H1 (cell line): ENCODE measurements around the gene DOK6. TPM values are rescaled to one million over a fixed set of nuclear protein-coding genes. Genes with fewer than 3 reads are reported as not detected.

ENCODE experiments used
- CTCF ChIA-PET: fragments of 300-600 bp; sonication (Branson Sonifier 250); formaldehyde crosslinking; loops from one replicate; lab custom pipeline; 2021; ENCODE audit not compliant: partially characterized antibody; lab: Charles Lee
- POLR2A ChIA-PET: fragments of 300-600 bp; sonication (Branson Sonifier 250); formaldehyde crosslinking; loops from one replicate; lab custom pipeline; 2021; ENCODE audit warnings: inconsistent platforms; ENCODE audit not compliant: partially characterized antibody; lab: Charles Lee
- DNase-seq, 2 experiments: peaks; one replicate each; pipeline versions ENCODE4 v3.0.0 to v3.0.0-alpha.2; 2010 to 2022; ENCODE audit warnings: low spot score in 2 of 2, low read depth in 1 of 2, mixed read lengths in 1 of 2
- FAIRE-seq: peaks from 2 replicates; lab custom pipeline; 2011; peaks lifted over from hg19 to GRCh38; lab: Jason Lieb, UNC
- H2AFZ ChIP-seq: 2 replicates; pipeline ENCODE4 v1.8.1; 2012; ENCODE audit warnings: low read length, inconsistent platforms
- H2AK5ac ChIP-seq: 2 replicates; pipeline ENCODE4 v1.6.1; 2013; ENCODE audit warnings: low read depth, low read length
- H2BK120ac ChIP-seq: replicated peaks from 2 replicates; pipeline ENCODE3; 2013; ENCODE audit warnings: low read depth, low read length, inconsistent platforms
- H2BK12ac ChIP-seq: 2 replicates; pipeline ENCODE4 v1.6.1; 2013; ENCODE audit warnings: low read depth, low read length
- H2BK15ac ChIP-seq: 2 replicates; pipeline ENCODE4 v1.6.1; 2013; ENCODE audit warnings: low read length
- H2BK20ac ChIP-seq: 2 replicates; pipeline ENCODE4 v1.6.1; 2013; ENCODE audit warnings: low read length
- H2BK5ac ChIP-seq: 2 replicates; pipeline ENCODE4 v1.6.1; 2013; ENCODE audit warnings: low read depth, low read length
- H3K14ac ChIP-seq: 2 replicates; pipeline ENCODE4 v1.6.1; 2013; ENCODE audit warnings: inconsistent platforms; ENCODE audit not compliant: insufficient read length
- H3K18ac ChIP-seq: 2 replicates; pipeline ENCODE4 v1.6.1; 2013; ENCODE audit warnings: low read length; ENCODE audit errors: extremely low read depth
- H3K23ac ChIP-seq: 2 replicates; pipeline ENCODE4 v1.6.1; 2013; ENCODE audit warnings: inconsistent platforms; ENCODE audit not compliant: insufficient read length
- H3K23me2 ChIP-seq: 2 replicates; pipeline ENCODE4 v1.6.1; 2013; ENCODE audit warnings: low read depth, low read length
- H3K27ac ChIP-seq: 2 replicates; pipeline ENCODE4 v1.6.1; 2011; ENCODE audit warnings: low read depth, low read length, inconsistent platforms
- H3K27me3 ChIP-seq, 4 experiments: replicated peaks in 1 of 4; 1 replicate in 1 of 4; 2 replicates in 3 of 4; pipeline versions ENCODE4 v1.6.1 to v1.8.1; 2011 to 2013; ENCODE audit warnings: low read length in 3 of 4, mild to moderate bottlenecking in 3 of 4, inconsistent platforms in 2 of 4, mixed read lengths in 2 of 4, moderate library complexity in 1 of 4; ENCODE audit not compliant: control insufficient read depth in 3 of 4, insufficient read depth in 3 of 4; ENCODE audit errors: extremely low read depth in 1 of 4
- H3K36me3 ChIP-seq, 4 experiments: 2 replicates each; pipeline versions ENCODE4 v1.6.1 to v1.8.1; 2011 to 2013; ENCODE audit warnings: mild to moderate bottlenecking in 4 of 4, low read length in 3 of 4, moderate library complexity in 2 of 4, control low read depth in 1 of 4, inconsistent platforms in 1 of 4; ENCODE audit not compliant: insufficient read depth in 4 of 4, control insufficient read depth in 2 of 4
- H3K4ac ChIP-seq: replicated peaks from 2 replicates; pipeline ENCODE3; 2013; ENCODE audit warnings: low read length, low read depth, mixed read lengths, inconsistent platforms; ENCODE audit not compliant: insufficient read length
- H3K4me1 ChIP-seq, 4 experiments: replicated peaks in 1 of 4; 1 replicate in 1 of 4; 2 replicates in 3 of 4; pipeline versions ENCODE4 v1.6.1 to v1.8.1; 2011 to 2013; ENCODE audit warnings: low read length in 3 of 4, inconsistent platforms in 2 of 4, mixed read lengths in 1 of 4; ENCODE audit not compliant: insufficient read depth in 4 of 4, control insufficient read depth in 3 of 4
- H3K4me2 ChIP-seq, 2 experiments: 2 replicates each; pipeline versions ENCODE4 v1.6.1 to v1.8.1; 2011 to 2013; ENCODE audit warnings: low read depth in 2 of 2, low read length in 2 of 2, control low read depth in 1 of 2, inconsistent platforms in 1 of 2, mild to moderate bottlenecking in 1 of 2; ENCODE audit not compliant: insufficient read depth in 1 of 2
- H3K4me3 ChIP-seq, 4 experiments: fragments of 200-600, 300-600 bp in 1 of 4; sonication (generic), shearing (Covaris generic), sonication (Bioruptor Twin) in 1 of 4; 2 replicates each; pipeline versions ENCODE4 v1.5.1 to v1.8.1; 2011 to 2016; ENCODE audit warnings: low read length in 4 of 4, low read depth in 3 of 4, control low read depth in 2 of 4, inconsistent platforms in 2 of 4, mild to moderate bottlenecking in 2 of 4, mixed read lengths in 1 of 4, moderate library complexity in 1 of 4; ENCODE audit not compliant: insufficient read depth in 2 of 4; ENCODE audit errors: extremely low read depth in 1 of 4
- H3K56ac ChIP-seq: replicated peaks from 2 replicates; pipeline ENCODE3; 2013; ENCODE audit warnings: low read depth, mild to moderate bottlenecking, mixed read lengths, low read length, inconsistent platforms; ENCODE audit not compliant: insufficient read length
- H3K79me1 ChIP-seq: 2 replicates; pipeline ENCODE4 v1.6.1; 2013; ENCODE audit warnings: low read depth, low read length, control low read depth
- H3K79me2 ChIP-seq, 2 experiments: 2 replicates each; pipeline versions ENCODE4 v1.6.1 to v1.8.1; 2012 to 2013; ENCODE audit warnings: low read length in 2 of 2, mild to moderate bottlenecking in 2 of 2, inconsistent platforms in 1 of 2; ENCODE audit not compliant: insufficient read depth in 2 of 2, control insufficient read depth in 1 of 2
- H3K9ac ChIP-seq, 4 experiments: replicated peaks in 1 of 4; 1 replicate in 1 of 4; 2 replicates in 3 of 4; pipeline versions ENCODE4 v1.6.1 to v1.8.1; 2011 to 2013; ENCODE audit warnings: low read depth in 3 of 4, low read length in 3 of 4, control low read depth in 2 of 4, mild to moderate bottlenecking in 2 of 4, moderate library complexity in 2 of 4, inconsistent platforms in 1 of 4; ENCODE audit errors: extremely low read depth in 1 of 4
- H3K9me3 ChIP-seq, 2 experiments: 2 replicates each; pipeline versions ENCODE4 v1.6.1 to v1.8.1; 2012 to 2013; ENCODE audit warnings: mild to moderate bottlenecking in 2 of 2, moderate library complexity in 2 of 2, control low read depth in 1 of 2, inconsistent platforms in 1 of 2, low read depth in 1 of 2, low read length in 1 of 2, mixed read lengths in 1 of 2; ENCODE audit not compliant: insufficient read depth in 2 of 2
- H4K20me1 ChIP-seq, 2 experiments: replicated peaks in 1 of 2; 2 replicates each; pipeline versions ENCODE3 to v1.8.1; 2011 to 2013; ENCODE audit warnings: inconsistent platforms in 2 of 2, low read length in 2 of 2, mild to moderate bottlenecking in 1 of 2; ENCODE audit not compliant: insufficient read depth in 2 of 2, control insufficient read depth in 1 of 2
- H4K5ac ChIP-seq: 2 replicates; pipeline ENCODE4 v1.6.1; 2013; ENCODE audit warnings: low read length, low read depth, mixed read lengths, inconsistent platforms; ENCODE audit not compliant: insufficient read length
- H4K8ac ChIP-seq: 2 replicates; pipeline ENCODE4 v1.8.0; 2013; ENCODE audit warnings: mild to moderate bottlenecking, moderate library complexity, low read length, inconsistent platforms; ENCODE audit not compliant: insufficient read depth; ENCODE audit errors: extremely low read depth
- H4K91ac ChIP-seq: replicated peaks from 2 replicates; pipeline ENCODE3; 2013; ENCODE audit warnings: low read length, mixed read lengths, inconsistent platforms; ENCODE audit not compliant: insufficient read length
- BACH1 ChIP-seq: IDR thresholded peaks from 2 replicates; pipeline ENCODE4 v1.6.1; 2012; ENCODE audit warnings: low read length, improper control_type of control experiment
- BRCA1 ChIP-seq: IDR thresholded peaks from 2 replicates; pipeline ENCODE4 v1.6.1; 2012; ENCODE audit warnings: low read depth, low read length, improper control_type of control experiment
- GTF2F1 ChIP-seq: IDR thresholded peaks from 2 replicates; pipeline ENCODE4 v1.6.1; 2012; ENCODE audit warnings: low read depth, low read length, improper control_type of control experiment, borderline replicate concordance
- KDM1A ChIP-seq: fragments of 200-600, 300-600 bp; sonication (generic); IDR thresholded peaks from 2 replicates; pipeline ENCODE4 v1.7.1; 2016; ENCODE audit warnings: mild to moderate bottlenecking, low read length, borderline replicate concordance
- POLR2AphosphoS5 ChIP-seq: IDR thresholded peaks from 2 replicates; pipeline ENCODE4 v1.6.1; 2011; ENCODE audit warnings: low read depth, low read length
- RBBP5 ChIP-seq: IDR thresholded peaks from 2 replicates; pipeline ENCODE4 v1.7.1; 2012; ENCODE audit warnings: low read depth, mild to moderate bottlenecking, inconsistent platforms, low read length, moderate library complexity, borderline replicate concordance
- RXRA ChIP-seq: IDR thresholded peaks from 2 replicates; pipeline ENCODE4 v1.6.1; 2011; ENCODE audit warnings: low read depth, mild to moderate bottlenecking, low read length, moderate library complexity; ENCODE audit not compliant: insufficient read depth
- SIN3A ChIP-seq, 2 experiments: IDR thresholded peaks in 1 of 2; conservative IDR thresholded peaks in 1 of 2; 2 replicates each; pipeline ENCODE4 v1.6.1; 2011 to 2012; ENCODE audit warnings: low read length in 2 of 2, improper control_type of control experiment in 1 of 2, low read depth in 1 of 2, mild to moderate bottlenecking in 1 of 2
- SP1 ChIP-seq: IDR thresholded peaks from 2 replicates; pipeline ENCODE4 v1.6.1; 2011; ENCODE audit warnings: low read depth, low read length
- SP4 ChIP-seq: IDR thresholded peaks from 2 replicates; pipeline ENCODE4 v1.6.1; 2012; ENCODE audit warnings: low read length, inconsistent platforms
- TBP ChIP-seq: IDR thresholded peaks from 2 replicates; pipeline ENCODE4 v1.6.1; 2011; ENCODE audit warnings: low read depth, low read length, improper control_type of control experiment
- TCF12 ChIP-seq: IDR thresholded peaks from 2 replicates; pipeline ENCODE4 v1.6.1; 2011; ENCODE audit warnings: low read depth, mild to moderate bottlenecking, low read length
- WGBS, 2 experiments: shearing (Covaris generic) in 1 of 2; methylation state at CpG; one replicate each; pipeline versions ENCODE4 v1.1.6 to v1.1.7; 2013 to 2015; ENCODE audit warnings: low lambda C conversion rate in 2 of 2, mixed read lengths in 2 of 2, inconsistent platforms in 1 of 2, low coverage in 1 of 2, missing lambda C conversion rate in 1 of 2; ENCODE audit not compliant: insufficient replicate concordance in 2 of 2, insufficient coverage in 1 of 2, insufficient read length in 1 of 2; ENCODE audit errors: extremely low coverage in 1 of 2, missing lambda C conversion rate in 1 of 2; 5-methylcytosine and 5-hydroxymethylcytosine counted together
- polyA plus RNA-seq, 7 experiments: library from polyadenylated mRNA; depleted of rRNA in 3 of 7; stranded (reverse) in 5 of 7; unstranded in 2 of 7; fragments of >200 nt in 5 of 7; fragments of 200-250 nt in 2 of 7; gene quantifications; 1 replicate in 5 of 7; 2 replicates in 1 of 7; 4 replicates in 1 of 7; pipeline versions ENCODE4 v1.2.1 to v1.2.3, GENCODE V29; 2011 to 2013; ENCODE audit warnings: missing spikeins in 2 of 7, mixed read lengths in 2 of 7
- total RNA-seq: library from RNA; stranded (reverse); fragmentation: NEBNext Ultra II Directional; extraction: Animal tissue kit (Norgen Biotek cat#: 25700); gene quantifications from 2 replicates; pipeline ENCODE4 v1.2.1, GENCODE V29; 2021

The DOK6 gene
- total and polyA plus RNA-seq, 2 of the 8 experiments (the other 6 are each of a cell fraction or from before 2014, with no cell fraction given): 0.33 to 0.50 TPM

GRCh38 chr18:69539404-69539803, 138.7 kb downstream of the DOK6 start:
- H3K23ac ChIP-seq: no peak overlapping the region
- H4K8ac ChIP-seq: no peak overlapping the region
- no peak for FAIRE-seq
- CTCF ChIA-PET: no interaction called here
- no peak overlapping the region for H4K91ac ChIP-seq
- DNase-seq: no peak
- no peak overlapping the region for H4K5ac ChIP-seq
- no peaks in the 10 kb centered on the region; a peak in 1 of 7 replicates for H3K4me1 ChIP-seq
- no peak overlapping the region for H3K4me3 ChIP-seq
- no peak overlapping the region for H2BK15ac ChIP-seq
- no peak overlapping the region for H2BK120ac ChIP-seq
- H3K18ac ChIP-seq: no peak overlapping the region
- H2BK5ac ChIP-seq: no peak overlapping the region
- no peaks in the 10 kb centered on the region for H3K23me2 ChIP-seq
- H3K79me2 ChIP-seq: no peaks in the 10 kb centered on the region
- H2BK20ac ChIP-seq: no peak overlapping the region
- no peaks in the 10 kb centered on the region for H3K79me1 ChIP-seq
- no peak overlapping the region for H2BK12ac ChIP-seq
- H2AK5ac ChIP-seq: no peak overlapping the region
- H3K9ac ChIP-seq: no peak overlapping the region
- TF ChIP-seq BRCA1 (no peak), BACH1 (no peak), SP1 (no peak), TBP (no peak), RBBP5 (no peak), RXRA (no peak), SIN3A (conservative IDR thresholded peaks at IDR 0.05 in 1 of 2, IDR thresholded peaks at IDR 0.05 in 1 of 2; ENCODE audit: low read depth in 1 of 2, low read length in 2 of 2) (no peak), GTF2F1 (no peak), TCF12 (no peak), SP4 (no peak), POLR2AphosphoS5 (no peak), KDM1A (no peak)
- 92% methylated on average over 2 of the region's 2 CpGs; no CpG with 5 or more reads in 1 of the 2 experiments for WGBS, 2 experiments
- no peak overlapping the region for H3K14ac ChIP-seq
- POLR2A ChIA-PET: no interaction called here
- no peaks in the 10 kb centered on the region for H3K27me3 ChIP-seq
- no peak overlapping the region for H3K4me2 ChIP-seq
- H3K27ac ChIP-seq: no peak overlapping the region
- no peak overlapping the region for H3K4ac ChIP-seq
- H2AFZ ChIP-seq: no peak overlapping the region
- H3K36me3 ChIP-seq: no peaks in the 10 kb centered on the region
- no peaks in the 10 kb centered on the region for H3K9me3 ChIP-seq
- H3K56ac ChIP-seq: no peak overlapping the region
- H4K20me1 ChIP-seq: no peaks in the 10 kb centered on the region
